GM23338 (cell line): Measurements from ENCODE around the gene ELAVL2. TPM values are rescaled to one million over a fixed set of nuclear protein-coding genes. Genes with fewer than 3 reads are reported as not detected.

Experiments
- ATAC-seq: fragments of 200-7000 bp; cut with Tn5 transposase; 3 replicates; pipeline ENCODE4 v1.9.1; 2020
- DNase-seq: peaks from one replicate; pipeline ENCODE4 v3.0.0-alpha.2; 2015; ENCODE audit warnings: low spot score
- H2AFZ ChIP-seq: fragments of 200-600 bp; sonication (generic); 2 replicates; pipeline ENCODE4 v1.8.0; 2016; ENCODE audit warnings: antibody characterized with exemption, mild to moderate bottlenecking, moderate library complexity
- H3F3A ChIP-seq: fragments of 200-600 bp; sonication (generic); replicated peaks from 2 replicates; pipeline ENCODE4 v1.8.0; 2017; ENCODE audit warnings: antibody characterized with exemption, mixed run types, low read depth
- H3K27ac ChIP-seq: fragments of 200-600 bp; sonication (generic); 2 replicates; pipeline ENCODE4 v1.6.1; 2016; ENCODE audit warnings: low read depth
- H3K27me3 ChIP-seq: fragments of 200-600 bp; sonication (generic); 2 replicates; pipeline ENCODE4 v1.8.0; 2016; ENCODE audit warnings: mild to moderate bottlenecking, mixed run types, moderate library complexity; ENCODE audit not compliant: insufficient read depth
- H3K36me3 ChIP-seq: fragments of 200-600 bp; sonication (generic); 2 replicates; pipeline ENCODE4 v1.8.0; 2016; ENCODE audit warnings: mild to moderate bottlenecking; ENCODE audit not compliant: insufficient read depth
- H3K4me1 ChIP-seq: fragments of 200-600 bp; sonication (generic); 2 replicates; pipeline ENCODE4 v1.8.0; 2016; ENCODE audit warnings: mild to moderate bottlenecking, moderate library complexity; ENCODE audit not compliant: insufficient read depth
- H3K4me2 ChIP-seq: fragments of 200-600 bp; sonication (generic); 2 replicates; pipeline ENCODE4 v1.7.1; 2017; ENCODE audit warnings: mixed run types
- H3K4me3 ChIP-seq: fragments of 200-600 bp; sonication (generic); 2 replicates; pipeline ENCODE4 v1.6.1; 2016; ENCODE audit warnings: mixed run types
- H3K79me2 ChIP-seq: fragments of 200-600 bp; sonication (generic); replicated peaks from 2 replicates; pipeline ENCODE4 v1.8.0; 2017; ENCODE audit warnings: mild to moderate bottlenecking; ENCODE audit not compliant: insufficient read depth
- H3K9me2 ChIP-seq: fragments of 200-600 bp; sonication (generic); 2 replicates; pipeline ENCODE4 v1.8.0; 2017; ENCODE audit not compliant: insufficient read depth
- H4K20me1 ChIP-seq: fragments of 200-600 bp; sonication (generic); replicated peaks from 2 replicates; pipeline ENCODE4 v1.8.0; 2017; ENCODE audit warnings: mild to moderate bottlenecking; ENCODE audit not compliant: insufficient read depth
- H3K27ac Mint-ChIP-seq: 2 replicates; pipeline ENCODE4 v1.8.0; 2020; ENCODE audit warnings: inconsistent platforms, mild to moderate bottlenecking, moderate library complexity, mixed read lengths
- H3K27me3 Mint-ChIP-seq: 3 replicates; pipeline ENCODE4 v1.8.0; 2022; ENCODE audit warnings: low read depth, mild to moderate bottlenecking, moderate library complexity, mixed read lengths, inconsistent platforms; ENCODE audit not compliant: insufficient read depth, poor library complexity
- H3K36me3 Mint-ChIP-seq: 3 replicates; pipeline ENCODE4 v1.8.0; 2021; ENCODE audit warnings: low read depth, mild to moderate bottlenecking, inconsistent platforms, moderate library complexity, mixed read lengths
- H3K4me1 Mint-ChIP-seq: 3 replicates; pipeline ENCODE4 v1.8.0; 2020; ENCODE audit warnings: mild to moderate bottlenecking, inconsistent platforms, mixed read lengths
- H3K4me3 Mint-ChIP-seq: 3 replicates; pipeline ENCODE4 v1.8.0; 2021; ENCODE audit warnings: moderate library complexity, mild to moderate bottlenecking, inconsistent platforms, mixed read lengths
- H3K9me3 Mint-ChIP-seq: 3 replicates; pipeline ENCODE4 v1.8.0; 2020; ENCODE audit warnings: moderate library complexity, mild to moderate bottlenecking, inconsistent platforms, mixed read lengths
- CREB1 ChIP-seq: fragments of 250-450 bp; sonication (Bioruptor Pico); IDR thresholded peaks from 2 replicates; pipeline ENCODE4 v1.5.0; 2020; ENCODE audit warnings: low read depth, mild to moderate bottlenecking, moderate library complexity
- CTCF ChIP-seq, 2 experiments: fragments of 200-600 bp in 1 of 2; sonication (generic) in 1 of 2; conservative IDR thresholded peaks; 2 replicates each; pipeline versions ENCODE4 v1.5.1 to v1.6.1; 2016 to 2017; ENCODE audit warnings: antibody characterized with exemption in 2 of 2, low read depth in 2 of 2, mild to moderate bottlenecking in 2 of 2, moderate library complexity in 1 of 2
- JUNB ChIP-seq: IDR thresholded peaks from one replicate; pipeline ENCODE4 v1.6.1; 2016; ENCODE audit warnings: antibody characterized with exemption; ENCODE audit not compliant: unreplicated experiment
- POLR2AphosphoS5 ChIP-seq: IDR thresholded peaks from 2 replicates; pipeline ENCODE4 v1.6.1; 2016; ENCODE audit warnings: antibody characterized with exemption, low read depth
- REST ChIP-seq: IDR thresholded peaks from one replicate; pipeline ENCODE4 v1.6.1; 2018; ENCODE audit warnings: antibody characterized with exemption; ENCODE audit not compliant: unreplicated experiment
- STAT1 ChIP-seq: IDR thresholded peaks from one replicate; pipeline ENCODE4 v1.6.1; 2016; ENCODE audit warnings: antibody characterized with exemption; ENCODE audit not compliant: unreplicated experiment
- ZNF331 ChIP-seq: fragments of 250-450 bp; sonication (Bioruptor Pico); IDR thresholded peaks from 2 replicates; pipeline ENCODE4 v1.5.0; 2020; ENCODE audit warnings: low read depth, mild to moderate bottlenecking, moderate library complexity
- polyA plus RNA-seq: library from polyadenylated mRNA; unstranded; fragments of >200 nt; fragmentation: Nextera tagmentation; extraction: Ambion mirVana; gene quantifications from 2 replicates; pipeline ENCODE4 v1.2.1, GENCODE V29; 2016
- total RNA-seq: library from RNA; depleted of rRNA; stranded (reverse); fragments of >200 nt; shearing (Covaris generic); gene quantifications from 2 replicates; pipeline ENCODE4 v1.2.3, GENCODE V29; 2014

The ELAVL2 gene
- total and polyA plus RNA-seq, 2 experiments from 2014 or later, result 18.6 to 42.4 TPM

- DNase-seq, result no peak
- H3K9me2 ChIP-seq, result no peaks in the 10 kb centered on the region
- no peak overlapping the region for H3K4me3 Mint-ChIP-seq
- no peak overlapping the region for H3K4me2 ChIP-seq
- H4K20me1 ChIP-seq, result peaks cover 15% of the 10 kb centered on the region; the same call in 1 of the 2 replicates
- H3K36me3 Mint-ChIP-seq, result peaks cover 4% of the 10 kb centered on the region; the same call in 1 of the 3 replicates
- H3K27me3 Mint-ChIP-seq, result no peaks in the 10 kb centered on the region
- H3K4me1 Mint-ChIP-seq, result peaks cover 61% of the 10 kb centered on the region
- no peak overlapping the region for H3K27ac Mint-ChIP-seq
- no peak overlapping the region for H3K4me3 ChIP-seq
- no peak for ATAC-seq
- no peaks in the 10 kb centered on the region for H3K27me3 ChIP-seq
- no peaks in the 10 kb centered on the region for H3K36me3 ChIP-seq
- H3K27ac ChIP-seq, result no peak overlapping the region
- H3K4me1 ChIP-seq, result peaks cover 69% of the 10 kb centered on the region
- no peaks in the 10 kb centered on the region for H3F3A ChIP-seq
- peaks cover 100% of the 10 kb centered on the region for H3K79me2 ChIP-seq
- H3K9me3 Mint-ChIP-seq, result no peaks in the 10 kb centered on the region
- H2AFZ ChIP-seq, result no peak overlapping the region
- TF ChIP-seq CTCF (conservative IDR thresholded peaks at IDR 0.05; ENCODE audit: low read depth in 2 of 2) (peak; percentile 15 to 42; a peak in 3 of 4 replicates), POLR2AphosphoS5 (no peak)
Measured at GRCh38 chr9:23784962-23785361, 41.1 kb downstream of the ELAVL2 start.

GRCh38 chr9:23783509-23783908, 42.5 kb downstream of the ELAVL2 start:
- H3K27me3 Mint-ChIP-seq, result no peaks in the 10 kb centered on the region
- no peak overlapping the region for H3K4me3 Mint-ChIP-seq
- no peaks in the 10 kb centered on the region for H3K9me2 ChIP-seq
- H3K27ac ChIP-seq, result no peak overlapping the region
- peaks cover 99% of the 10 kb centered on the region for H3K79me2 ChIP-seq
- H2AFZ ChIP-seq, result no peak overlapping the region
- no peak overlapping the region for H3K4me3 ChIP-seq
- H3K9me3 Mint-ChIP-seq, result no peaks in the 10 kb centered on the region
- H3F3A ChIP-seq, result no peaks in the 10 kb centered on the region
- H3K27ac Mint-ChIP-seq, result no peak overlapping the region
- no peak for DNase-seq
- H4K20me1 ChIP-seq, result peaks cover 12% of the 10 kb centered on the region; the same call in 1 of the 2 replicates
- peaks cover 72% of the 10 kb centered on the region for H3K4me1 Mint-ChIP-seq
- H3K36me3 Mint-ChIP-seq, result peaks cover 4% of the 10 kb centered on the region; the same call in 1 of the 3 replicates
- H3K27me3 ChIP-seq, result no peaks in the 10 kb centered on the region
- no peaks in the 10 kb centered on the region for H3K36me3 ChIP-seq
- H3K4me2 ChIP-seq, result no peak overlapping the region
- no peak for ATAC-seq
- H3K4me1 ChIP-seq, result peaks cover 69% of the 10 kb centered on the region
- TF ChIP-seq JUNB, result no peak

GRCh38 chr9:23779220-23779619, 46.8 kb downstream of the ELAVL2 start:
- no peak overlapping the region for H2AFZ ChIP-seq
- no peaks in the 10 kb centered on the region for H3K9me3 Mint-ChIP-seq
- peaks cover 96% of the 10 kb centered on the region for H3K79me2 ChIP-seq
- H3K27ac ChIP-seq, result peak overlapping the region; percentile 92
- peak overlapping the region; percentile 89 for H3K27ac Mint-ChIP-seq
- no peaks in the 10 kb centered on the region for H3K36me3 ChIP-seq
- H3K9me2 ChIP-seq, result no peaks in the 10 kb centered on the region
- H4K20me1 ChIP-seq, result no peaks in the 10 kb centered on the region
- no peaks in the 10 kb centered on the region for H3K27me3 Mint-ChIP-seq
- H3K36me3 Mint-ChIP-seq, result peaks cover 4% of the 10 kb centered on the region; the same call in 1 of the 3 replicates
- DNase-seq (peak; percentile 66), ATAC-seq (peak; percentile 68)
- peaks cover 87% of the 10 kb centered on the region for H3K4me1 ChIP-seq
- peaks cover 5% of the 10 kb centered on the region; the same call in 1 of the 2 replicates for H3F3A ChIP-seq
- H3K4me2 ChIP-seq, result peak overlapping the region; percentile 36
- no peaks in the 10 kb centered on the region for H3K27me3 ChIP-seq
- peak overlapping the region; percentile 48 for H3K4me3 Mint-ChIP-seq
- peaks cover 82% of the 10 kb centered on the region for H3K4me1 Mint-ChIP-seq
- H3K4me3 ChIP-seq, result peak overlapping the region; percentile 27
- TF ChIP-seq STAT1, result no peak
- TF ChIP-seq CREB1 (CRISPR knock-in tag), result no peak
- no peak for TF ChIP-seq REST
- no peak for TF ChIP-seq ZNF331 (CRISPR knock-in tag)
